Lung (tissue), 12 donors: Measurements from ENCODE around the gene PNMA8C. TPM values are rescaled to one million over a fixed set of nuclear protein-coding genes. Genes with fewer than 3 reads are reported as not detected.

Experiments used
- ATAC-seq: fragments of 200-7000 bp; cut with Tn5 transposase; one replicate; pipeline ENCODE4 v1.9.1; 2020; ENCODE audit warnings: moderate number of reproducible peaks; ENCODE audit not compliant: insufficient read depth, low FRiP score
- DNase-seq, 3 donors: peaks; one replicate each; pipeline ENCODE4 v3.0.0-alpha.2; 2013 to 2017
- H3K27ac ChIP-seq, 2 donors: one replicate each; pipeline ENCODE4 v1.5.1; 2013; ENCODE audit warnings: mild to moderate bottlenecking in 2 of 2, moderate library complexity in 2 of 2, control low read depth in 1 of 2, inconsistent platforms in 1 of 2, low read depth in 1 of 2, low read length in 1 of 2
- H3K27me3 ChIP-seq, 3 donors: one replicate each; pipeline ENCODE4 v1.5.1; 2013; ENCODE audit warnings: low read length in 2 of 3; ENCODE audit not compliant: control insufficient read depth in 3 of 3, insufficient read depth in 3 of 3
- H3K36me3 ChIP-seq, 4 donors: one replicate each; pipeline ENCODE4 v1.5.1; 2013; ENCODE audit warnings: low read length in 4 of 4, mild to moderate bottlenecking in 1 of 4, moderate library complexity in 1 of 4; ENCODE audit not compliant: control insufficient read depth in 4 of 4, insufficient read depth in 4 of 4
- H3K4me1 ChIP-seq, 5 donors: one replicate each; pipeline ENCODE4 v1.5.1; 2013; ENCODE audit warnings: low read length in 5 of 5, mild to moderate bottlenecking in 2 of 5, moderate library complexity in 1 of 5; ENCODE audit not compliant: control insufficient read depth in 5 of 5, insufficient read depth in 5 of 5
- H3K4me3 ChIP-seq: one replicate; pipeline ENCODE4 v1.5.1; 2013; ENCODE audit warnings: mild to moderate bottlenecking, control low read depth, moderate library complexity
- H3K9ac ChIP-seq, 2 donors: one replicate each; pipeline ENCODE4 v1.5.1; 2013; ENCODE audit warnings: low read length in 2 of 2, control low read depth in 1 of 2; ENCODE audit not compliant: insufficient read depth in 1 of 2
- H3K9me3 ChIP-seq, 4 donors: one replicate each; pipeline ENCODE4 v1.5.1; 2013; ENCODE audit warnings: low read length in 3 of 4, mild to moderate bottlenecking in 1 of 4, moderate library complexity in 1 of 4; ENCODE audit not compliant: control insufficient read depth in 4 of 4, insufficient read depth in 3 of 4
- CTCF ChIP-seq: IDR thresholded peaks from 2 replicates; pipeline ENCODE4 v1.5.1; 2012; ENCODE audit warnings: mild to moderate bottlenecking; ENCODE audit errors: control extremely low read depth, extremely low read depth
- WGBS, 2 donors: extraction: QIAGEN DNeasy Blood & Tissue Kit; methylation state at CpG; one replicate each; pipeline ENCODE4 v1.1.7; 2013; 5-methylcytosine and 5-hydroxymethylcytosine counted together
- polyA plus RNA-seq, 2 donors: library from polyadenylated mRNA; stranded (reverse); fragments of 200-250 nt; gene quantifications; one replicate each; pipeline ENCODE4 v1.2.1, GENCODE V29; 2013
- total RNA-seq, 2 donors: library from RNA; depleted of rRNA in 1 of 2; stranded (reverse); fragments of >200 nt in 1 of 2; gene quantifications; one replicate each; pipeline ENCODE4 v1.2.1, GENCODE V29; 2014 to 2021
- donor health status: control.
- donor health status: control.
- donor health status: Bipolar disorder and iron deficiency.
- donor health status: healthy.
- donor health status: DM: yes; HTN: yes; CAD: no.

The PNMA8C gene
- total and polyA plus RNA-seq, 4 donors: 0.04 to 1.2 (median 0.47) TPM

- Histone ChIP-seq H3K27ac (no peak overlapping the region), H3K9ac (peak overlapping the region in 1 of 2 donors; percentile 18), H3K36me3 (peaks cover 8 to 41% (median 17%) of the 10 kb centered on the region in 4 donors)
Measured at GRCh38 chr19:46392837-46393236, 35.9 kb downstream of the PNMA8C start.

GRCh38 chr19:46392252-46392801 is 36.4 kb downstream of the PNMA8C start:
- Histone ChIP-seq H3K27ac (no peak overlapping the region), H3K4me3 (no peak overlapping the region), H3K9me3 (no peaks in the 10 kb centered on the region), H3K27me3 (no peaks in the 10 kb centered on the region), H3K36me3 (peaks cover 8 to 46% (median 20%) of the 10 kb centered on the region in 4 donors), H3K9ac (peak overlapping the region in 1 of 2 donors; percentile 18), H3K4me1 (peaks cover 0 to 35% (median 5%) of the 10 kb centered on the region in 5 donors)
- peak; percentile 88 to 98 (median 95) for DNase-seq
- no peak for ATAC-seq
- no peak for TF ChIP-seq CTCF
- 56 to 74% methylated on average over 21 of the region's 21 CpGs for WGBS, 2 donors

More at GRCh38 chr19:46392837-46393236, 35.9 kb downstream of the PNMA8C start:
- Histone ChIP-seq H3K9me3 (no peaks in the 10 kb centered on the region), H3K27me3 (no peaks in the 10 kb centered on the region), H3K4me1 (peaks cover 0 to 35% (median 5%) of the 10 kb centered on the region in 5 donors), H3K4me3 (no peak overlapping the region)
- WGBS, 2 donors: 41 to 52% methylated on average over 4 of the region's 4 CpGs
- no peak for ATAC-seq
- DNase-seq: peak in 1 of 3 donors; percentile 45
- TF ChIP-seq CTCF: no peak

GRCh38 chr19:46391296-46392251 is 37.2 kb downstream of the PNMA8C start:
- 91 to 92% methylated on average over 33 of the region's 33 CpGs for whole genome bisulfite sequencing, 2 donors
- Histone ChIP-seq H3K36me3 (peaks cover 8 to 52% (median 28%) of the 10 kb centered on the region in 4 donors), H3K27me3 (no peaks in the 10 kb centered on the region), H3K4me3 (no peak overlapping the region), H3K27ac (no peak overlapping the region), H3K9ac (no peak overlapping the region), H3K4me1 (peaks cover 0 to 35% (median 5%) of the 10 kb centered on the region in 5 donors), H3K9me3 (no peaks in the 10 kb centered on the region)
- ATAC-seq: no peak
- no peak for TF ChIP-seq CTCF
- DNase-seq: no peak
